PC-9 (cell line): ENCODE measurements around the gene SYK. TPM values are rescaled to one million over a fixed set of nuclear protein-coding genes. Genes with fewer than 3 reads are reported as not detected.

Source experiments
- BruUV-seq: library from RNA; stranded (reverse); fragments of 400-500 nt; replicated peaks from 2 replicates; lab custom pipeline; 2021; lab: Mats Ljungman, UMichigan
- CTCF ChIA-PET: fragments of 300-600 bp; sonication (Branson Sonifier 250); formaldehyde crosslinking; loops from one replicate; lab custom pipeline; 2022; ENCODE audit warnings: antibody characterized with exemption; lab: Charles Lee
- POLR2A ChIA-PET: fragments of 300-600 bp; sonication (Branson Sonifier 250); formaldehyde crosslinking; loops from one replicate; lab custom pipeline; 2022; ENCODE audit warnings: antibody characterized with exemption; ENCODE audit not compliant: unreplicated experiment; lab: Charles Lee
- DNase-seq, 2 experiments: peaks; one replicate each; pipeline versions ENCODE4 v3.0.0 to v3.0.0-alpha.2; 2015 to 2022; ENCODE audit warnings: mixed read lengths in 1 of 2
- H2AFZ ChIP-seq: fragments of 200-600 bp; sonication (generic); 2 replicates; pipeline ENCODE4 v1.8.1; 2017; ENCODE audit warnings: antibody characterized with exemption
- H3F3A ChIP-seq: fragments of 200-600 bp; sonication (generic); 2 replicates; pipeline ENCODE4 v1.8.1; 2017; ENCODE audit warnings: antibody characterized with exemption, mild to moderate bottlenecking, low read depth; ENCODE audit not compliant: insufficient read depth
- H3K27ac ChIP-seq: fragments of 200-600 bp; sonication (generic); 2 replicates; pipeline ENCODE4 v1.6.1; 2016; ENCODE audit warnings: mixed run types
- H3K27me3 ChIP-seq: fragments of 200-600 bp; sonication (generic); 2 replicates; pipeline ENCODE4 v1.6.1; 2016; ENCODE audit warnings: low read depth, mixed run types; ENCODE audit not compliant: insufficient read depth
- H3K36me3 ChIP-seq: fragments of 200-600 bp; sonication (generic); 2 replicates; pipeline ENCODE4 v1.6.1; 2016; ENCODE audit warnings: low read depth, mixed run types
- H3K4me1 ChIP-seq: fragments of 200-600 bp; sonication (generic); replicated peaks from 2 replicates; pipeline ENCODE4 v1.6.1; 2016; ENCODE audit warnings: mixed run types; ENCODE audit not compliant: insufficient read depth
- H3K4me2 ChIP-seq: fragments of 200-600 bp; sonication (generic); 2 replicates; pipeline ENCODE4 v1.6.1; 2017; ENCODE audit warnings: mixed run types
- H3K4me3 ChIP-seq: fragments of 200-600 bp; sonication (generic); 2 replicates; pipeline ENCODE4 v1.6.1; 2016; ENCODE audit warnings: mixed run types
- H3K79me2 ChIP-seq: fragments of 200-600 bp; sonication (generic); 2 replicates; pipeline ENCODE4 v1.6.1; 2017; ENCODE audit warnings: low read depth, mixed run types
- H3K9me2 ChIP-seq: fragments of 200-600 bp; sonication (generic); 2 replicates; pipeline ENCODE4 v1.8.1; 2017; ENCODE audit warnings: mild to moderate bottlenecking; ENCODE audit not compliant: insufficient read depth
- H3K9me3 ChIP-seq: fragments of 200-600 bp; sonication (generic); 2 replicates; pipeline ENCODE4 v1.8.1; 2016; ENCODE audit warnings: low read depth; ENCODE audit not compliant: insufficient read depth
- H4K20me1 ChIP-seq: fragments of 200-600 bp; sonication (generic); 2 replicates; pipeline ENCODE4 v1.8.1; 2017; ENCODE audit not compliant: insufficient read depth
- EZH2 ChIP-seq: fragments of 200-600 bp; sonication (generic); IDR thresholded peaks from 2 replicates; pipeline ENCODE4 v1.8.0; 2017; ENCODE audit warnings: antibody characterized with exemption, low read depth
- intact Hi-C: fragments of 100-400 bp; cut with micrococcal nuclease; formaldehyde crosslinking; loops from one replicate; pipeline ENCODE4 v1.10.0; 2022; ENCODE audit not compliant: unreplicated experiment
- total RNA-seq: library from RNA; stranded (reverse); gene quantifications from 2 replicates; pipeline ENCODE4 v1.2.3, GENCODE V29; 2021
- TF ChIP-seq, protein P1 (sequence below): fragments of 200-600 bp; sonication (generic); conservative IDR thresholded peaks from 2 replicates; pipeline ENCODE4 v1.6.1; 2017; ENCODE audit warnings: mixed run types, antibody characterized with exemption, mild to moderate bottlenecking, moderate library complexity

Gene SYK
- total RNA-seq, 1 experiment from 2014 or later, result 32.1 TPM

DNA sequence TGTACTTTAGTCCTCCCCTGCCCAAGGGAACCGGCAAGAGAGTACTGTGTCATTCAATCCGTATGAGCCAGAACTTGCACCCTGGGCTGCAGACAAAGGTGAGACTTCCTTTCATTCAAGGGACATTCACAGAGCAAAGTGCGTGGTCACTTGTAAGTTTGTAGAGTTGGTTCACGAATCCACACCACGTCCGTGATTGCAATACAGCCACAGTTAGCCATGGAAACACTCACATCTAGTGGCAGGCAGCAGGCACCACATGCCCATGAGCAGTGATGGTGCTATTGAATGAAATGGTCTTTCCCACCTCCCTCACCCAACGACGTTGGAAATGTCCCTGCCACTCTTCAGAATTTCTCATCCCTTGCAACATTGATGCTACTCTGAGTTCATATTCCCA is 72.6 kb downstream of the SYK start:
- Histone ChIP-seq H3K27ac (no peak overlapping the region), H3K79me2 (no peaks in the 10 kb centered on the region), H3K27me3 (no peaks in the 10 kb centered on the region), H3F3A (no peaks in the 10 kb centered on the region), H3K36me3 (no peaks in the 10 kb centered on the region), H3K4me3 (no peak overlapping the region), H2AFZ (no peak overlapping the region), H3K4me1 (no peaks in the 10 kb centered on the region), H3K9me3 (no peaks in the 10 kb centered on the region), H3K4me2 (no peak overlapping the region), H3K9me2 (no peaks in the 10 kb centered on the region), H4K20me1 (no peaks in the 10 kb centered on the region)
- no peak for DNase-seq
- CTCF ChIA-PET, result no interaction called here
- no TSS peak for BruUV-seq
- POLR2A ChIA-PET, result no interaction called here
- intact Hi-C loops, result loop anchor here (5.0 kb wide), 1 partner anchor 117 kb away; no protein-coding TSS in a partner anchor
- no peak for TF ChIP-seq EZH2
- TF ChIP-seq, protein P1, sequence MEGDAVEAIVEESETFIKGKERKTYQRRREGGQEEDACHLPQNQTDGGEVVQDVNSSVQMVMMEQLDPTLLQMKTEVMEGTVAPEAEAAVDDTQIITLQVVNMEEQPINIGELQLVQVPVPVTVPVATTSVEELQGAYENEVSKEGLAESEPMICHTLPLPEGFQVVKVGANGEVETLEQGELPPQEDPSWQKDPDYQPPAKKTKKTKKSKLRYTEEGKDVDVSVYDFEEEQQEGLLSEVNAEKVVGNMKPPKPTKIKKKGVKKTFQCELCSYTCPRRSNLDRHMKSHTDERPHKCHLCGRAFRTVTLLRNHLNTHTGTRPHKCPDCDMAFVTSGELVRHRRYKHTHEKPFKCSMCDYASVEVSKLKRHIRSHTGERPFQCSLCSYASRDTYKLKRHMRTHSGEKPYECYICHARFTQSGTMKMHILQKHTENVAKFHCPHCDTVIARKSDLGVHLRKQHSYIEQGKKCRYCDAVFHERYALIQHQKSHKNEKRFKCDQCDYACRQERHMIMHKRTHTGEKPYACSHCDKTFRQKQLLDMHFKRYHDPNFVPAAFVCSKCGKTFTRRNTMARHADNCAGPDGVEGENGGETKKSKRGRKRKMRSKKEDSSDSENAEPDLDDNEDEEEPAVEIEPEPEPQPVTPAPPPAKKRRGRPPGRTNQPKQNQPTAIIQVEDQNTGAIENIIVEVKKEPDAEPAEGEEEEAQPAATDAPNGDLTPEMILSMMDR, result no peak

DNA sequence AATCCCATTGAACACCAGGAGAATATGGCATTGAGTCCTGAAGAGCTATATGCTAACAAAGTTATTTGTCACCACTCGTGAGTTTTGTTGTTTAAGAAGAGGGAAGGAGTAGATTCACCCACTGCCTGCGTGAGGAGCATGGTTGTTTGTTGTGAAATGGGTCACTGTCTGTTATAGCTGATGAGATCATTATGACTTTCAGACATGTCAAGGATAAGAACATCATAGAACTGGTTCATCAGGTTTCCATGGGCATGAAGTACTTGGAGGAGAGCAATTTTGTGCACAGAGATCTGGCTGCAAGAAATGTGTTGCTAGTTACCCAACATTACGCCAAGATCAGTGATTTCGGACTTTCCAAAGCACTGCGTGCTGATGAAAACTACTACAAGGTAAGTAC is 76.9 kb downstream of the SYK start:
- Histone ChIP-seq H3K4me2 (no peak overlapping the region), H3F3A (peaks cover 5% of the 10 kb centered on the region), H3K4me3 (no peak overlapping the region), H3K4me1 (no peaks in the 10 kb centered on the region), H2AFZ (no peak overlapping the region), H3K27me3 (no peaks in the 10 kb centered on the region), H3K9me3 (no peaks in the 10 kb centered on the region), H3K9me2 (no peaks in the 10 kb centered on the region), H3K27ac (no peak overlapping the region), H3K36me3 (no peaks in the 10 kb centered on the region), H4K20me1 (no peaks in the 10 kb centered on the region), H3K79me2 (no peaks in the 10 kb centered on the region)
- POLR2A ChIA-PET, result no interaction called here
- intact Hi-C loops, result no loop called here
- CTCF ChIA-PET, result no interaction called here
- no TSS peak for BruUV-seq
- TF ChIP-seq, protein P1, result no peak
- no peak for TF ChIP-seq EZH2
- no peak for DNase-seq

DNA sequence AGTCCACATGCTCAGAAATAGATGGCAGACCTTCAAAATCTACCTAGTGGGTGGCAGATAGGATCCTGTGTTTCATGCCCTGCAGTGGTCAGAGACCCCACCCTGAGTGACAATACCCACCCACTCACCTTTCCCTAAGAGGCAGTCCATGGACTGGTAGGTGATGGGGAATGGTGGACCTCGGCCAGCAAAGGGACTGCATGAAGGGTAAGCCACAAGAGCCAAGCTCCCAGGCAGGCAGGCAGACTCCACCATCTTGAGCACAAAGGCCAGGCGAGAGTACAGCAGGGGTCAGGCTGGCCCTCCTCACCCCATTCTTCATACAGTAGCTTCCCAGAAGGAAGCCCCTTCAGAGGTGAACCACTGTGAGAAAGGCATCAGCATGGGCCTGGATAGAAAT is 78.4 kb downstream of the SYK start:
- Histone ChIP-seq H3K36me3 (no peaks in the 10 kb centered on the region), H3K4me1 (no peaks in the 10 kb centered on the region), H3K4me2 (no peak overlapping the region), H4K20me1 (no peaks in the 10 kb centered on the region), H3K4me3 (no peak overlapping the region), H3K9me3 (no peaks in the 10 kb centered on the region), H3K27me3 (no peaks in the 10 kb centered on the region), H3K27ac (no peak overlapping the region), H3K79me2 (no peaks in the 10 kb centered on the region), H2AFZ (no peak overlapping the region), H3F3A (peaks cover 10% of the 10 kb centered on the region), H3K9me2 (no peaks in the 10 kb centered on the region)
- no peak for DNase-seq
- ChIA-PET POLR2A (no interaction called here), CTCF (interaction anchor here (0.6 kb wide), 1 partner anchor 740 kb away, joined by 8 read pairs; no protein-coding TSS in a partner anchor)
- no TSS peak for BruUV-seq
- TF ChIP-seq, protein P1, result no peak
- no peak for TF ChIP-seq EZH2
- intact Hi-C loops, result no loop called here
